Panc1 (cell line): ENCODE measurements around the gene TRIM2. TPM values are rescaled to one million over a fixed set of nuclear protein-coding genes. Genes with fewer than 3 reads are reported as not detected.

Experiments used
- ATAC-seq: fragments of 200-7000 bp; cut with Tn5 transposase; 2 replicates; pipeline ENCODE4 v1.9.1; 2020; ENCODE audit warnings: mild to moderate bottlenecking, moderate library complexity
- BruUV-seq: library from RNA; stranded (reverse); fragments of 400-500 nt; replicated peaks from 2 replicates; lab custom pipeline; 2021; lab: Mats Ljungman, UMichigan
- CTCF ChIA-PET: fragments of 300-600 bp; sonication (Branson Sonifier 250); formaldehyde crosslinking; loops from one replicate; lab custom pipeline; 2022; ENCODE audit warnings: antibody characterized with exemption; lab: Charles Lee
- POLR2A ChIA-PET: fragments of 300-600 bp; sonication (Branson Sonifier 250); formaldehyde crosslinking; loops from one replicate; lab custom pipeline; 2022; ENCODE audit warnings: antibody characterized with exemption; lab: Charles Lee
- DNase-seq: peaks from one replicate; pipeline ENCODE4 v3.0.0-alpha.2; 2010; ENCODE audit warnings: low read depth, low spot score
- H3K27ac ChIP-seq: 2 replicates; pipeline ENCODE4 v1.5.1; 2011; ENCODE audit warnings: mild to moderate bottlenecking, low read length, inconsistent platforms
- H3K27me3 ChIP-seq: fragments of 200-500 bp; sonication (Bioruptor generic); 2 replicates; pipeline ENCODE4 v1.6.0; 2014; ENCODE audit warnings: low read length, inconsistent platforms; ENCODE audit not compliant: control insufficient read depth, insufficient read depth
- H3K36me3 ChIP-seq: fragments of 200-500 bp; sonication (Bioruptor generic); 2 replicates; pipeline ENCODE4 v1.5.1; 2014; ENCODE audit warnings: inconsistent platforms, mild to moderate bottlenecking, low read length, moderate library complexity; ENCODE audit not compliant: control insufficient read depth, insufficient read depth
- H3K4me1 ChIP-seq: 2 replicates; pipeline ENCODE4 v1.5.1; 2011; ENCODE audit warnings: inconsistent platforms, mild to moderate bottlenecking, low read length, moderate library complexity; ENCODE audit not compliant: control insufficient read depth, insufficient read depth
- H3K4me3 ChIP-seq, 2 experiments: 2 replicates each; pipeline ENCODE4 v1.5.1; 2011 to 2012; ENCODE audit warnings: low read depth in 2 of 2, low read length in 2 of 2, mild to moderate bottlenecking in 2 of 2, inconsistent platforms in 1 of 2, moderate library complexity in 1 of 2
- H3K9me3 ChIP-seq: fragments of 200-500 bp; sonication (Bioruptor generic); 2 replicates; pipeline ENCODE4 v1.5.1; 2014; ENCODE audit warnings: low read depth, mild to moderate bottlenecking, inconsistent platforms, low read length, moderate library complexity; ENCODE audit not compliant: control insufficient read depth, insufficient read depth
- CTCF ChIP-seq: fragments of 450-650 bp; IDR thresholded peaks from 2 replicates; pipeline ENCODE4 v1.5.1; 2017; ENCODE audit warnings: mild to moderate bottlenecking
- POLR2AphosphoS5 ChIP-seq: IDR thresholded peaks from 2 replicates; pipeline ENCODE4 v1.6.1; 2012; ENCODE audit warnings: mild to moderate bottlenecking, low read depth, low read length, moderate library complexity
- REST ChIP-seq, 2 experiments: IDR thresholded peaks; 2 replicates each; pipeline ENCODE4 v1.6.1; 2011 to 2012; ENCODE audit warnings: low read depth in 2 of 2, control low read depth in 1 of 2, low read length in 1 of 2, mild to moderate bottlenecking in 1 of 2, moderate library complexity in 1 of 2; ENCODE audit not compliant: insufficient read depth in 1 of 2
- SIN3A ChIP-seq: IDR thresholded peaks from 2 replicates; pipeline ENCODE4 v1.6.1; 2012; ENCODE audit warnings: low read depth, mild to moderate bottlenecking, low read length, moderate library complexity, borderline replicate concordance; ENCODE audit not compliant: insufficient read depth
- TCF7L2 ChIP-seq: IDR thresholded peaks from 2 replicates; pipeline ENCODE4 v1.6.1; 2011; ENCODE audit warnings: mild to moderate bottlenecking, low read depth, low read length, inconsistent platforms
- in situ Hi-C: cut with HindIII; loops from 2 replicates; pipeline ENCODE4 v1.10.0; 2016; ENCODE audit warnings: low sequenced_read_pairs, low pct_unique_long_range_greater_than_20kb
- intact Hi-C: fragments of 100-400 bp; cut with micrococcal nuclease; formaldehyde crosslinking; loops from one replicate; pipeline ENCODE4 v1.10.0; 2022; ENCODE audit not compliant: unreplicated experiment
- total RNA-seq: library from RNA; stranded (reverse); gene quantifications from one replicate; pipeline ENCODE4 v1.2.1, GENCODE V29; 2021; ENCODE audit not compliant: unreplicated experiment

Gene TRIM2
- total RNA-seq, 1 experiment from 2014 or later = 18.9 TPM

- H3K4me1 ChIP-seq = no peaks in the 10 kb centered on the region
- ATAC-seq (no peak), DNase-seq (no peak)
- no peak overlapping the region for H3K27ac ChIP-seq
- intact Hi-C loops = no loop called here
- no peak overlapping the region for H3K4me3 ChIP-seq
- no peaks in the 10 kb centered on the region for H3K36me3 ChIP-seq
- TF ChIP-seq POLR2AphosphoS5 (no peak), TCF7L2 (no peak), SIN3A (no peak), CTCF (no peak), REST (IDR thresholded peaks at IDR 0.05; ENCODE audit: insufficient read depth in 1 of 2, low read depth in 2 of 2, low read length in 1 of 2) (no peak)
- H3K9me3 ChIP-seq = no peaks in the 10 kb centered on the region
- ChIA-PET POLR2A (no interaction called here), CTCF (interaction anchor here (0.6 kb wide), 1 partner anchor 41 kb away, joined by 3 read pairs; no protein-coding TSS in a partner anchor)
- in situ Hi-C loops = no loop called here
- BruUV-seq = no TSS peak
- 0 out of 2 replicates have a peak, but pooled peaks cover 2% of the 10 kb centered on the region for H3K27me3 ChIP-seq
These were observed 33.8 kb upstream of the TRIM2 start for GRCh38 chr4:153170407-153170806.

GRCh38 chr4:153174821-153175567 is 29.2 kb upstream of the TRIM2 start:
- ChIA-PET POLR2A (no interaction called here), CTCF (no interaction called here)
- no peaks in the 10 kb centered on the region for H3K4me1 ChIP-seq
- H3K27me3 ChIP-seq = no peaks in the 10 kb centered on the region
- no peak overlapping the region for H3K4me3 ChIP-seq
- DNase-seq (no peak), ATAC-seq (no peak)
- in situ Hi-C loops = no loop called here
- H3K9me3 ChIP-seq = no peaks in the 10 kb centered on the region
- no peak for TF ChIP-seq SIN3A
- TF ChIP-seq POLR2AphosphoS5 = no peak
- TF ChIP-seq CTCF = no peak
- no peak for TF ChIP-seq TCF7L2
- BruUV-seq = no TSS peak
- H3K36me3 ChIP-seq = no peaks in the 10 kb centered on the region
- intact Hi-C loops = no loop called here
- no peak overlapping the region for H3K27ac ChIP-seq
